AG10803 (cell line): ENCODE data around the gene ESPN.

Experiments
- DNase-seq: peaks from one replicate; pipeline ENCODE4 v3.0.0; 2010; ENCODE audit warnings: low read depth
- H3K4me3 ChIP-seq: 2 replicates; pipeline ENCODE4 v1.5.1; 2011; ENCODE audit warnings: mild to moderate bottlenecking, low read length, control low read depth
- CTCF ChIP-seq: conservative IDR thresholded peaks from 2 replicates; pipeline ENCODE4 v1.5.1; 2011; ENCODE audit warnings: mild to moderate bottlenecking, low read length, control low read depth, inconsistent platforms

ESPN gene

GRCh38 chr1:6496890-6497214 is 72.3 kb downstream of the ESPN start:
- no peak for DNase-seq
- no peak for TF ChIP-seq CTCF
- H3K4me3 ChIP-seq = peak overlapping the region; percentile 65

GRCh38 chr1:6497215-6497866 is 72.8 kb downstream of the ESPN start:
- peak; percentile 29 for DNase-seq
- no peak for TF ChIP-seq CTCF
- H3K4me3 ChIP-seq = peak overlapping the region; percentile 72

GRCh38 chr1:6497867-6498575 is 73.4 kb downstream of the ESPN start:
- TF ChIP-seq CTCF = no peak
- DNase-seq = no peak
- H3K4me3 ChIP-seq = peak overlapping the region; percentile 72

- DNase-seq = no peak
- H3K4me3 ChIP-seq = no peak overlapping the region
- no peak for TF ChIP-seq CTCF
Observed at GRCh38 chr1:6498576-6499111, 74.1 kb downstream of the ESPN start.

- no peak overlapping the region for H3K4me3 ChIP-seq
- no peak for TF ChIP-seq CTCF
- no peak for DNase-seq
Observed at GRCh38 chr1:6499296-6499695, 74.7 kb downstream of the ESPN start.

- no peak for TF ChIP-seq CTCF
- no peak overlapping the region for H3K4me3 ChIP-seq
- no peak for DNase-seq
Observed at GRCh38 chr1:6500544-6501278, 76.1 kb downstream of the ESPN start.
